ENCODE measurements around the gene PDE7B. TPM values are rescaled to one million over a fixed set of nuclear protein-coding genes. Genes with fewer than 3 reads are reported as not detected.

PDE7B gene
- total and polyA plus RNA-seq, 8 donors, result 1.3 to 4.7 (median 3.6) TPM

- TF ChIP-seq CTCF (IDR thresholded peaks at IDR 0.05), result no peak
- Histone ChIP-seq H3K27me3 (no peaks in the 10 kb centered on the region), H3K27ac (no peak overlapping the region), H3K9me3 (no peaks in the 10 kb centered on the region), H3K36me3 (no peaks in the 10 kb centered on the region), H3K4me3 (no peak overlapping the region), H3K4me1 (no peaks in the 10 kb centered on the region)
- DNase-seq (no peak), ATAC-seq (no peak)
- intact Hi-C loops (cut with DNase I), result no loop called here
These were observed 132.3 kb downstream of the PDE7B start for GRCh38 chr6:135983718-135984343.

- Histone ChIP-seq H3K27me3 (no peaks in the 10 kb centered on the region), H3K36me3 (no peaks in the 10 kb centered on the region), H3K4me1 (no peaks in the 10 kb centered on the region), H3K9me3 (no peaks in the 10 kb centered on the region), H3K27ac (no peak overlapping the region), H3K4me3 (no peak overlapping the region)
- no peak for ATAC-seq
- DNase-seq, result no peak
- intact Hi-C loops (cut with DNase I), result no loop called here
- TF ChIP-seq CTCF (IDR thresholded peaks at IDR 0.05), result no peak
These were observed 134.0 kb downstream of the PDE7B start for GRCh38 chr6:135985471-135985870.

GRCh38 chr6:135987226-135987625 is 135.7 kb downstream of the PDE7B start:
- TF ChIP-seq CTCF (IDR thresholded peaks at IDR 0.05), result no peak
- no peak overlapping the region for H3K27ac ChIP-seq

GRCh38 chr6:135990439-135990838 is 138.9 kb downstream of the PDE7B start:
- DNase-seq (no peak), ATAC-seq (no peak)
- H3K4me3 ChIP-seq, result no peak overlapping the region
- intact Hi-C loops (cut with DNase I), result no loop called here
- H3K27me3 ChIP-seq, result no peaks in the 10 kb centered on the region
- no peak overlapping the region for H3K27ac ChIP-seq
- H3K4me1 ChIP-seq, result peaks cover 0 to 10% of the 10 kb centered on the region in 2 donors
- no peaks in the 10 kb centered on the region for H3K9me3 ChIP-seq
- no peak for TF ChIP-seq CTCF (IDR thresholded peaks at IDR 0.05)
- H3K36me3 ChIP-seq, result no peaks in the 10 kb centered on the region

More at GRCh38 chr6:135987226-135987625, 135.7 kb downstream of the PDE7B start:
- Histone ChIP-seq H3K27me3 (no peaks in the 10 kb centered on the region), H3K36me3 (no peaks in the 10 kb centered on the region), H3K4me3 (no peak overlapping the region), H3K9me3 (no peaks in the 10 kb centered on the region), H3K4me1 (no peaks in the 10 kb centered on the region)
- no peak for DNase-seq
- intact Hi-C loops (cut with DNase I), result no loop called here
- ATAC-seq, result no peak

DNA sequence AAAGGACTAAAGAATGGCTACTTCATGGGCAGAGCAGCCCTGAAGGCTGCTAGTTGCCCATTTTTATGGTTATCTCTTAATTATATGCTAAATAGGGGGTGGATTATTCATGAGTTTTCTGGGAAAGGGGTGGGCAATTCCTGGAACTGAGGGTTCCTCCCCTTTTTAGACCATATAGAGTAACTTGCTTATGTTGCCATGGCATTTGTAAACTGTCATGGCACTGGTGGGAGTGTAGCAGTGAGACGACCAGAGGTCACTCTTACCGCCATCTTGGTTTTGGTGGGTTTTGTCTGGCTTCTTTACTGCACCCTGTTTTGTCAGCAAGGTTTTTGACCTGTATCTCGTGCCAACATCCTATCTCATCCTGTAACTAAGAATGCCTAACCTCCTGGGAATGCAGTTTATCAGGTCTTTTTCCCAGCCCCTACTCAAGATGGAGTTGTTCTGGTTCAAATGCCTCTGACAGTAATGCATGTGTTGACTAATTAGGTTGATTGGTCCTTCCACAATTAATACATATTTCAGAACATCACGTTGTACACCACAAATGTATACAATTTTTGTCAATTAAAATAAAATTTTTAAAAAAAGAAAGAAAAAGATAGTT is 139.5 kb downstream of the PDE7B start:
- Histone ChIP-seq H3K27ac (no peak overlapping the region), H3K4me3 (no peak overlapping the region), H3K9me3 (no peaks in the 10 kb centered on the region), H3K27me3 (no peaks in the 10 kb centered on the region), H3K4me1 (peaks cover 0 to 10% of the 10 kb centered on the region in 2 donors), H3K36me3 (no peaks in the 10 kb centered on the region)
- intact Hi-C loops (cut with DNase I), result no loop called here
- ATAC-seq (no peak), DNase-seq (no peak)
- TF ChIP-seq CTCF (IDR thresholded peaks at IDR 0.05), result no peak
